GM21526 (cell line): Measurements from ENCODE around the gene TNS3.

Source experiments
- ATAC-seq: cut with Tn5 transposase; IDR thresholded peaks from one replicate; pipeline ENCODE4 v1.9.1; 2021; ENCODE audit warnings: moderate library complexity; ENCODE audit not compliant: unreplicated experiment, low FRiP score

Gene TNS3

DNA sequence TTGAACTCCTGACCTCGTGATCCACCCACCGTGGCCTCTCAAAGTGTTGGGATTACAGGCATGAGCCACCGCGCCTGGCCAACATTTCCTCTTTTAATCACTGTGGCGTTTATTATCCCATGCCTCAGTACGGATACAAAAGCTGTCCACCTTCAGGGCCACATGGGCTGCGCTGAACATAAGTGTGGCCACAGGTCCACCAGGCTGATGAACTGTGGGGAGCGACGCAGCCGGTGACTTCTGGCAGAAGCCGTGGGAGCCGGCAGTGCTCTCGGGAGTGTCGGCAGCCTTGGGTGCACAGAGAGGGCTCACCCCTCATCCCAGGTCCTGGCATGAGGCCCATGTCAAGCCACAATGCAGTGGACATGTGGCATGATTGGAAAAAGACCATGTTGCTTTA is 223.6 kb downstream of the TNS3 start:
- no peak for ATAC-seq

GRCh38 chr7:47357863-47358262 is 224.0 kb downstream of the TNS3 start:
- ATAC-seq = no peak

- ATAC-seq = no peak
Measured at GRCh38 chr7:47357361-47357760, 224.6 kb downstream of the TNS3 start.

- ATAC-seq = no peak
Measured at GRCh38 chr7:47356261-47356660, 225.7 kb downstream of the TNS3 start.

- ATAC-seq = no peak
Measured at GRCh38 chr7:47355684-47356083, 226.2 kb downstream of the TNS3 start.

- ATAC-seq = no peak
Measured at GRCh38 chr7:47354831-47355541, 226.9 kb downstream of the TNS3 start.

DNA sequence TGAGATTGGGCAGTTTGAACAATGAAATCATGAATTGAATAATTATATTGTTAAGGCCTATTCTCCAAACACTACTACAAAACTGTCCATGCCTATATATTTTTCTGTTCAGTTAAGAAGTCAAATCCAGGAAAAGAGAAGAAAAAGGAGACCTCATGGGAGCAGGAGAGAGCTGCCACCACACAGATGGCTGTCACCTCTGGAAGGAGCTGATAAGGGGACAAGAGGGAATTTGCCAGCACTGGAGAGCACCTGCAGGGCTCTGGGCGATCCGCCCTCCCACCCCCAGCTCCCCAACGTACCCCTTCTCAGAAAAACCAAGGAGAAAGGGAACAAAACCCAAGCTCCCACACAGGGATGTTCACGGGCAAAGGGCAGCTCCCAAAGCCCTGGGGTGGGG is 227.8 kb downstream of the TNS3 start:
- no peak for ATAC-seq

GRCh38 chr7:47352394-47352968 is 229.4 kb downstream of the TNS3 start:
- no peak for ATAC-seq

GRCh38 chr7:47351233-47352154 is 230.4 kb downstream of the TNS3 start:
- ATAC-seq = no peak

- no peak for ATAC-seq
Measured at GRCh38 chr7:47350425-47350824, 231.5 kb downstream of the TNS3 start.

- ATAC-seq = no peak
Measured at GRCh38 chr7:47349401-47349800, 232.5 kb downstream of the TNS3 start.

DNA sequence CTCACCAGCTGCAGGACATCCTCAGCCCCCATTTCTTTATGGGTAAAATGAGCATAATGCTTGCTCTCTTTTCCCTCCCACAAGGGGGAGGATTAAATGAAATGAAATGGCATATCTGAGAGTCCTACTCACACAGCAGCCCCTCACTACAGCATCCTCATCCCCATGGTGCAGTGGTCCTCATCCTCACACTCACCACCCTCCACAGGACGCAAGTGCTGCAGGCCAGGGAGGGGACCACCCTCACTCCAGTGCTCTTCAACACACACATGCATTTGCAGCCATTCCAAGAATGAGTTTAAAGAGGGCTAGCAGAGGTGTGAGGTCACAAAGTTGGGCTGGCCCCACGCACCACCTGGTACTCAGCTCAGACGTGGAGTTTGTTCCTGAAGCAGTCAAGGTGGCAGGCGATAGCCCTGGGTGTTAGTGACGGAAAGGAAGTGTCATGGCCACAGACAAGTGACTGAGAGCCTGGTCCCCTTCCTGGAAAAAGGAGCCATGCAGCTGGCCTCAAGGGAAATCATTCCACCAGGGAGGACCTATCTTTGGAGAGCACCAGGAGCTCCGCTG is 234.0 kb downstream of the TNS3 start:
- ATAC-seq = no peak

- no peak for ATAC-seq
Measured at GRCh38 chr7:47347346-47347745, 234.6 kb downstream of the TNS3 start.

DNA sequence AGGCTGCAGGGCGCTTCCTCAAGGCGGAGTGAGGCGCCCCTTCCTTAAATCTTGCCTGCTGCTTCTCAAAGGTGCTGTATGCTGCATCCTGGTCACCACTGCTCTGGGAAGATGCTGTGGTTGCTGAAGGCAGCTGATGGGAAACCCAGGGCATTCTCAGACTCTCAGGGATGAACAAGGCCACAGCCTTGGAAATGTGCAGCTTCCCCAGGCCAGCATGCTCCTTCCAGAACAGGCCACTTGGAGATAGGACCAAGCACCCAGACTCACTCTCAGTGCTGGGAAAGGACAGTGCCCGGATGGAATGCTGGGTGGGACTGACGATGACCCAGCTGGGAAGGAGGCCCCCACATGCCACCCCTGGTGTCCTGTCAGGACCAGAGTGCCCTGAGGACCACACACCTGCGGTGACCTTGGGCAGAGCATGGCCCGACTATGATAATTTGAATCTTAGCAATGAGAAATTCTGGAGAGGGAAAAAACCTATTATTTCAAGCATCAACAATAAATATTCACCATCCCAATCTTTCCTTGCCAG is 235.5 kb downstream of the TNS3 start:
- no peak for ATAC-seq

DNA sequence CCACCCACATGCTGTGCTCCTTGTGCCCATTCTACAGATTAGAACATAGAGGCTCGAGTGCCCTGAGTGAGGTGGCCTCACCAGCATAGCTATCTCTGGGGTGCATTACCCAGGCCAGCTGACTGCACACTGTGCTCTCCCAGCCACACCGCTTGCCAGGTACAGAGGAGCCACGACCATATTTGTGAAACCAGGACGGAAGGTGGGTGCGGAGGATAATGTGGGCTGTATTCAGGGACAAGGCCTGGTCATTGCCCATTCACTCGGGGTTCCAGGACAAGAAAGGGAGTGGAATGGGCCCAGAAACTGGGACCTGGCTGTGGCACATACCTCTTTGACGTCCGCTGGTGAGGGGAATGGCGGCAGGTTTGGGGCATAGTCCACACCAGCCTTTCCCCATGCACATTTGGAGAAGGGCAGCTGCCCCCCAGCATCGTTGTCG is 236.0 kb downstream of the TNS3 start:
- no peak for ATAC-seq

DNA sequence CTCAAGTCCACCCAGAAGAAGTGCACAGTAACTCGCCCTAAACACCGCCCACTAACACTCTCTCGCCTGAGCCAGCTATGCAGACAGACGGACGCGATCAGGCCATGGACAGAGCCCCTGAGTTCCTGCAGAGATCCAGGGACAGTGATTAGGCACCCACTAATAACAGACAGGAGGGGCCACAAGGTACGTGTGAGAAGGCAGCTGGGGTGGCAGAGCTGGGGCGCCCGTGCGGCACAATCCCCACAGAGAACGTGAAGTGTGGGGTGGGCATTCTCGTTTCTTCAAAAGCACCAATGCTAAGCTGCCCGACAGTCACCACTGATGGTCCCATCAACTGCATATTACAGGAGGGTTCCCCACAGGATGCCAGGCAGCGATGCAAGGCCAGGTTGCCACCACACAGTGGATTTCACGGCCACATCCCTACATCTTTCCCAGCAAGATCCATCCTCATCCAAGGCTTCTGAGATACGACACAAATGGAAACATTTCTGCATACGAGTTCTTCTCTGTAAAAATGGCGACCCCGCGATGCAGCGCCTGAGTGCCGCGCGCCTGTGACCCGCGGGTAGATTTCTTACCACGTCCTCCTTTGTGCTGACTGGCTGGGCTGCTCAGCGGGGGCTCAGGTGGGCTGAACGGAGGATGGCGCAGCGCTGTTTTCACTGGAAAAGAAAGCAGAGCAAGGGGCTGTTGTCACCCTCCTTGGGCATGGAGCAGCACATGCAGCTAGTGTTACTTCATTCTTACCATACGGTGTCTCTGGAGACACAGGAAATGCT is 237.5 kb downstream of the TNS3 start:
- no peak for ATAC-seq

GRCh38 chr7:47343061-47343455 is 238.9 kb downstream of the TNS3 start:
- ATAC-seq = no peak

DNA sequence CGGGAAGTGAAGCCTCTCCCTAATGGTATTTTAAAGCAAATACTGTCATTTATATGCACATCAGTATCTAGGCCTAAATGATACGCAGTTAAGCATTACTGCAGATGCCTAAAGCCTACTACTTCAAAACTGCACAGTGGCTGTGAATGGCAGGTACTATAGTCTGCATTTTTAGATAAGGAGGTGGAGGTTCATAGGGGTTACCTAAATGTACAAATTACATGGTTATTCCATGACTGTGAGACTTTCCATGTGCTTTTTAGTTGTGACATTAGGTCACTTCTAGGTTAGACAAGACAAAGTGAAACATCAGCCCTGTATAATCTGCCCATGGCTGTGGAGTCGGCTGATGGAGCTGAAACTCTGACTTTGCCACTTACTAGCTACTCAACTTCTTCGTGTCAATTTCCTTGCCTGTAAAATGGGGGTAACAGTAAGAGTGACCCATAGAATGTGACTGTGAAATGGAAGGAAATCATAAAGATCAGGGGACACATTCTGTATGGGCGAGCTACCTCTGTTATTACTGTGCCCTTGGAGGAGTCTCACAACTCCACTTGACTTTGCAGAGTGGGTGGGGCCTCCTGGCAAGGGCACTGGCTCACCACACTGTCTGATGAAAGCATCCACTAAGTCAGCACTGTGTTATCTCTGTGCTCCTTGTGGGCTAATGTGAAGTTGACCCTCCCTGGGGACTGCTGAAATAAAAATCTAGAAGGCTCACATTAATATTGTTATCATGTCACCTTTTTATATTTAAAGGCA is 239.4 kb downstream of the TNS3 start:
- no peak for ATAC-seq

DNA sequence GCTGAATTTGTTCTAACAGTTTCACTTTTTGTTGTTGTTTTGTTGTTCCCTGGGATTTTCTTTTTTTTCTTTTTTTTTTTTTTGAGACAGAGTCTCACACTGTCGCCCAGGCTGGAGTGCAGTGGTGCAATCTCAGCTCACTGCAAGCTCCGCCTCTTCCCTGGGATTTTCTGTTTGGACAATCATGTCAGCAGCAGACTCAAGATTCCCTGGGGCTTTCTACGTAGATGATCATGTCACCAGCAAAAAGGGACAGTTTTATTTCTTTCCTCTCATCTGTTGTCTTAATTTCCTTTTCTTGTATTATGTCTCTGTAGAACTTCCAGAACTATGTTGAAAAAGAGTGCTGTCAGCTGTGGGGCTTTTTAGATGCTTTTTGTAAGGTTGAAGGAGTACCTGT is 241.4 kb downstream of the TNS3 start:
- ATAC-seq = no peak
